ENCODE results near the gene PACSIN3. TPM values are rescaled to one million over a fixed set of nuclear protein-coding genes. Genes with fewer than 3 reads are reported as not detected.
A peak's percentile ranks its signal among the peaks of the same experiment; 100 is the strongest.

Gene PACSIN3
- total and polyA plus RNA-seq, 2 of the 8 experiments (the other 6 are each of a cell fraction or from before 2014, with no cell fraction given): 23.8 to 47.2 TPM

GRCh38 chr11:47202576-47202975, 16.3 kb upstream of the PACSIN3 start:
- DNase-seq (ENCODE audit: low read depth in 1 of 2, low spot score in 2 of 2): no peak
- no peaks in the 10 kb centered on the region for H3K27me3 ChIP-seq (replicated peaks in 1 of 4; ENCODE audit: control insufficient read depth in 3 of 4, extremely low read depth in 1 of 4, insufficient read depth in 3 of 4, low read length in 3 of 4)
- H3K4me3 ChIP-seq (ENCODE audit: extremely low read depth in 1 of 4, insufficient read depth in 2 of 4, low read depth in 3 of 4, low read length in 4 of 4): no peak overlapping the region
- peaks cover 2 to 7% (median 5%) of the 10 kb centered on the region in 4 experiments; a peak in 6 of 7 replicates for H3K4me1 ChIP-seq (replicated peaks in 1 of 4; ENCODE audit: control insufficient read depth in 3 of 4, insufficient read depth in 4 of 4, low read length in 3 of 4)
- H3K9me3 ChIP-seq (ENCODE audit: insufficient read depth in 2 of 2, low read depth in 1 of 2, low read length in 1 of 2): no peaks in the 10 kb centered on the region
- no peak overlapping the region for H4K91ac ChIP-seq (replicated peaks; ENCODE audit: insufficient read length, low read length)
- WGBS, 2 experiments (ENCODE audit: extremely low coverage in 1 of 2, insufficient coverage in 1 of 2, insufficient read length in 1 of 2, insufficient replicate concordance in 2 of 2, low coverage in 1 of 2, low lambda C conversion rate in 2 of 2, missing lambda C conversion rate in 1 of 2): 92% methylated on average over 5 of the region's 5 CpGs; no CpG with 5 or more reads in 1 of the 2 experiments
- no peak overlapping the region for H3K4me2 ChIP-seq (ENCODE audit: insufficient read depth in 1 of 2, low read depth in 2 of 2, low read length in 2 of 2)
- no peak overlapping the region for H3K14ac ChIP-seq (ENCODE audit: insufficient read length)
- no peak overlapping the region for H2BK20ac ChIP-seq (ENCODE audit: low read length)
- no peak overlapping the region for H2BK12ac ChIP-seq (ENCODE audit: low read depth, low read length)
- ChIA-PET POLR2A (ENCODE audit: partially characterized antibody) (interaction anchor here (0.8 to 2.7 kb wide), 6 partner anchors 8 to 32 kb away, joined by 3 to 16 read pairs (median 4); partner anchors contain the start of genes DDB2 and PACSIN3), CTCF (ENCODE audit: partially characterized antibody) (interaction anchor here (1.1 to 21.5 kb wide), 4 partner anchors 8 to 31 kb away, joined by 3 to 247 read pairs (median 10); partner anchors contain the start of genes ARFGAP2 and PACSIN3)
- FAIRE-seq: no peak
- H3K18ac ChIP-seq (ENCODE audit: extremely low read depth, low read length): no peak overlapping the region
- no peak overlapping the region for H3K27ac ChIP-seq (ENCODE audit: low read depth, low read length)
- no peak overlapping the region for H3K56ac ChIP-seq (replicated peaks; ENCODE audit: insufficient read length, low read depth, low read length)
- H2BK120ac ChIP-seq (replicated peaks; ENCODE audit: low read depth, low read length): no peak overlapping the region
- H4K5ac ChIP-seq (ENCODE audit: insufficient read length, low read depth, low read length): no peak overlapping the region
- no peak overlapping the region for H2BK5ac ChIP-seq (ENCODE audit: low read depth, low read length)
- H3K4ac ChIP-seq (replicated peaks; ENCODE audit: insufficient read length, low read depth, low read length): no peak overlapping the region
- no peak overlapping the region for H3K9ac ChIP-seq (replicated peaks in 1 of 4; ENCODE audit: extremely low read depth in 1 of 4, low read depth in 3 of 4, low read length in 3 of 4)
- TF ChIP-seq SIX5 (IDR thresholded peaks at IDR 0.05; ENCODE audit: low read depth, low read length): no peak
- peak; percentile 87 for TF ChIP-seq MAFK (IDR thresholded peaks at IDR 0.05; ENCODE audit: low read depth, low read length)
- TF ChIP-seq MAX (IDR thresholded peaks at IDR 0.05): no peak
- no peak for TF ChIP-seq CBX8 (IDR thresholded peaks at IDR 0.05; ENCODE audit: borderline replicate concordance, low read depth, low read length)
- no peak for TF ChIP-seq YY1 (IDR thresholded peaks at IDR 0.05; ENCODE audit: low read depth, low read length)
- no peak for TF ChIP-seq NRF1 (IDR thresholded peaks at IDR 0.05; ENCODE audit: low read depth, low read length)
- TF ChIP-seq SRF (IDR thresholded peaks at IDR 0.05; ENCODE audit: low read depth, low read length): no peak
- no peak overlapping the region for H4K8ac ChIP-seq (ENCODE audit: extremely low read depth, insufficient read depth, low read length)
- no peaks in the 10 kb centered on the region for H3K79me1 ChIP-seq (ENCODE audit: low read depth, low read length)
- H3K23me2 ChIP-seq (ENCODE audit: low read depth, low read length): no peaks in the 10 kb centered on the region
- H2AFZ ChIP-seq (ENCODE audit: low read length): no peak overlapping the region
- no peaks in the 10 kb centered on the region for H4K20me1 ChIP-seq (replicated peaks in 1 of 2; ENCODE audit: control insufficient read depth in 1 of 2, insufficient read depth in 2 of 2, low read length in 2 of 2)
- no peak overlapping the region for H2BK15ac ChIP-seq (ENCODE audit: low read length)
- no peaks in the 10 kb centered on the region for H3K36me3 ChIP-seq (ENCODE audit: control insufficient read depth in 2 of 4, insufficient read depth in 4 of 4, low read length in 3 of 4)
- H3K79me2 ChIP-seq (ENCODE audit: control insufficient read depth in 1 of 2, insufficient read depth in 2 of 2, low read length in 2 of 2): no peaks in the 10 kb centered on the region
- H3K23ac ChIP-seq (ENCODE audit: insufficient read length): no peak overlapping the region
- H2AK5ac ChIP-seq (ENCODE audit: low read depth, low read length): no peak overlapping the region
